SKM-1 treated with dmso at 0.1 percent for 144 hours (cell line): ENCODE results near the gene RHAG.

Experiments used
- DNase-seq: peaks from one replicate; lab custom pipeline; 2025; ENCODE audit not compliant: unreplicated experiment; lab: John Stamatoyannopoulos, UW

Gene RHAG

GRCh38 chr6:49565261-49565660, 71.4 kb downstream of the RHAG start:
- no peak for DNase-seq

GRCh38 chr6:49564552-49564951, 72.1 kb downstream of the RHAG start:
- no peak for DNase-seq

- DNase-seq, result no peak
Measured at GRCh38 chr6:49563006-49563886, 73.4 kb downstream of the RHAG start.

- no peak for DNase-seq
Measured at GRCh38 chr6:49558238-49558637, 78.4 kb downstream of the RHAG start.

GRCh38 chr6:49557177-49557576, 79.5 kb downstream of the RHAG start:
- DNase-seq, result no peak

- DNase-seq, result no peak
Measured at GRCh38 chr6:49556429-49556837, 80.2 kb downstream of the RHAG start.

- no peak for DNase-seq
Measured at GRCh38 chr6:49555951-49556350, 80.7 kb downstream of the RHAG start.
